Lower leg skin (tissue), 3 donors: ENCODE data around the gene RASD2.

ENCODE experiments used
- POLR2A ChIP-seq, 2 donors: fragments of 450-650 bp; IDR thresholded peaks; one replicate each; pipeline ENCODE4 v1.6.1; 2016 to 2017; ENCODE audit warnings: antibody characterized with exemption in 2 of 2, mild to moderate bottlenecking in 1 of 2, moderate library complexity in 1 of 2
- TF ChIP-seq, protein P1 (sequence below), 3 donors: fragments of 450-650 bp; IDR thresholded peaks; one replicate each; pipeline ENCODE4 v1.5.1; 2016; ENCODE audit warnings: antibody characterized with exemption in 3 of 3, mild to moderate bottlenecking in 3 of 3, moderate library complexity in 2 of 3

DNA sequence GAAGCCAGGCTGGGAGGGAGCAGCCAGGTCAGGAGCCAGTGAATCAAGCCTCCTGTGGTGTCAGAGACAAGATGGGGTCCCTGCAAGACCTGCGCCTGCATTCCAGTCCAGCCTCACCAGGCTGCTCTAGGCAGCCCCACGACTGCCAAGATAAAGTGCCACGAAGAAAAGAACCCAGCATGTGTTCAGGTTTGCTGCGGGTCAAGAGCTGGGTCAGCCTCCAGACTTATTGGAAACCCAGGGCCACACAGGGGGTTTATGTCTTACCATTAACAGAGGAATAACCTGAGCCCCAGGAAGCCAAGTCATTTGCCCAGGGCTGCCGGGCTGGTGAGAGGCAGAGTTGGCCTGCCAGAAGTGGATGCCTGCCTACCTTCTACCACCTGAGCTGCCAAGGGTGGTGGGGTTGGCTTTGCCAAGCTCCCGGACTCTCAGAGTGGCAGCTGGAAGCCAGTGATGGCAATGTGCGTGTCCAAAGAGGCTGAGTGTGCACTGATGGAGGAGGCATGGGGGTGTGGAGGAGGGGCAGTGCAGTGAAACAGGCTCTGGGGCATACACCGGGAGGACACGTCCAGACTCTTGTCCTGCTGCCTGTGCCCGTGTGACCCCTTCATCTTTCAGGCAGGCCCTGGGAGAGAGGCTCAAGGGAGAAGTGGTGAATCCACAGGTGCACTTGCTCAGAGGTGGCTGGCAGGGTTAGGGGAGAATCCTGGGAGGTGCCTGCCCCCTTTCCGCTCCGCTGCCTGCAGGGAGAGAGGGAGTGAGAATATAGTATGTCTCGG lies 1.7 kb downstream of the RASD2 start:
- TF ChIP-seq POLR2A (IDR thresholded peaks at IDR 0.05) = no peak
- TF ChIP-seq, protein P1, sequence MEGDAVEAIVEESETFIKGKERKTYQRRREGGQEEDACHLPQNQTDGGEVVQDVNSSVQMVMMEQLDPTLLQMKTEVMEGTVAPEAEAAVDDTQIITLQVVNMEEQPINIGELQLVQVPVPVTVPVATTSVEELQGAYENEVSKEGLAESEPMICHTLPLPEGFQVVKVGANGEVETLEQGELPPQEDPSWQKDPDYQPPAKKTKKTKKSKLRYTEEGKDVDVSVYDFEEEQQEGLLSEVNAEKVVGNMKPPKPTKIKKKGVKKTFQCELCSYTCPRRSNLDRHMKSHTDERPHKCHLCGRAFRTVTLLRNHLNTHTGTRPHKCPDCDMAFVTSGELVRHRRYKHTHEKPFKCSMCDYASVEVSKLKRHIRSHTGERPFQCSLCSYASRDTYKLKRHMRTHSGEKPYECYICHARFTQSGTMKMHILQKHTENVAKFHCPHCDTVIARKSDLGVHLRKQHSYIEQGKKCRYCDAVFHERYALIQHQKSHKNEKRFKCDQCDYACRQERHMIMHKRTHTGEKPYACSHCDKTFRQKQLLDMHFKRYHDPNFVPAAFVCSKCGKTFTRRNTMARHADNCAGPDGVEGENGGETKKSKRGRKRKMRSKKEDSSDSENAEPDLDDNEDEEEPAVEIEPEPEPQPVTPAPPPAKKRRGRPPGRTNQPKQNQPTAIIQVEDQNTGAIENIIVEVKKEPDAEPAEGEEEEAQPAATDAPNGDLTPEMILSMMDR (IDR thresholded peaks at IDR 0.05) = no peak
